Adipose tissue (tissue), 3 donors: ENCODE data around the gene GALNT2. TPM values are rescaled to one million over a fixed set of nuclear protein-coding genes. Genes with fewer than 3 reads are reported as not detected.

Experiments
- H3K27ac ChIP-seq: one replicate; pipeline ENCODE4 v1.5.1; 2013; ENCODE audit warnings: low read depth, low read length
- WGBS, 3 donors: extraction: QIAGEN DNeasy Blood & Tissue Kit; methylation state at CpG; one replicate each; pipeline ENCODE4 v1.1.7; 2013; 5-methylcytosine and 5-hydroxymethylcytosine counted together
- polyA plus RNA-seq, 3 donors: library from polyadenylated mRNA; stranded (reverse); fragments of 200-250 nt; gene quantifications; one replicate each; pipeline ENCODE4 v1.2.3, GENCODE V29; 2013
- donor health status: healthy with polysubstance abuse.
- donor health status: Bipolar disorder and iron deficiency.
- donor health status: healthy.

Gene GALNT2
- polyA plus RNA-seq, 3 donors: 29.1 to 64.5 (median 37.8) TPM

GRCh38 chr1:230204842-230205241 is 137.8 kb downstream of the GALNT2 start:
- WGBS, 3 donors: 34 to 55% (median 55%) methylated on average over 3 of the region's 3 CpGs
- no peak overlapping the region for H3K27ac ChIP-seq

- WGBS, 3 donors: 29 to 70% (median 64%) methylated on average over 7 of the region's 7 CpGs
- H3K27ac ChIP-seq: no peak overlapping the region
Measured at GRCh38 chr1:230205719-230206198, 138.7 kb downstream of the GALNT2 start.

- H3K27ac ChIP-seq: no peak overlapping the region
- 89 to 96% (median 96%) methylated on average over 2 of the region's 2 CpGs for WGBS, 3 donors
Measured at GRCh38 chr1:230206207-230206606, 139.2 kb downstream of the GALNT2 start.

GRCh38 chr1:230206976-230207375 is 139.9 kb downstream of the GALNT2 start:
- H3K27ac ChIP-seq: no peak overlapping the region
- WGBS, 3 donors: 72 to 94% (median 90%) methylated on average over 4 of the region's 4 CpGs

- no peak overlapping the region for H3K27ac ChIP-seq
- WGBS, 3 donors: 94 to 98% (median 97%) methylated on average over 6 of the region's 6 CpGs
Measured at GRCh38 chr1:230207598-230207997, 140.6 kb downstream of the GALNT2 start.

- 64 to 82% (median 72%) methylated on average over 10 of the region's 10 CpGs for WGBS, 3 donors
- no peak overlapping the region for H3K27ac ChIP-seq
Measured at GRCh38 chr1:230208619-230209261, 141.7 kb downstream of the GALNT2 start.

- no peak overlapping the region for H3K27ac ChIP-seq
- WGBS, 3 donors: 36 to 65% (median 54%) methylated on average over 4 of the region's 4 CpGs
Measured at GRCh38 chr1:230210326-230210980, 143.4 kb downstream of the GALNT2 start.

GRCh38 chr1:230210981-230211336 is 143.9 kb downstream of the GALNT2 start:
- H3K27ac ChIP-seq: no peak overlapping the region
- WGBS, 3 donors: 81 to 90% (median 89%) methylated on average over 13 of the region's 13 CpGs

- no peak overlapping the region for H3K27ac ChIP-seq
- 79 to 83% (median 83%) methylated on average over 8 of the region's 8 CpGs for WGBS, 3 donors
Measured at GRCh38 chr1:230211436-230212145, 144.6 kb downstream of the GALNT2 start.

- 58 to 64% (median 62%) methylated on average over 7 of the region's 7 CpGs for WGBS, 3 donors
- no peak overlapping the region for H3K27ac ChIP-seq
Measured at GRCh38 chr1:230212405-230212936, 145.4 kb downstream of the GALNT2 start.

- H3K27ac ChIP-seq: no peak overlapping the region
- WGBS, 3 donors: 11 to 36% (median 32%) methylated on average over 7 of the region's 7 CpGs
Measured at GRCh38 chr1:230215031-230215430, 148.0 kb downstream of the GALNT2 start.

- H3K27ac ChIP-seq: no peak overlapping the region
- 11 to 68% (median 67%) methylated on average over 1 of the region's 1 CpG for whole genome bisulfite sequencing, 3 donors
Measured at GRCh38 chr1:230215529-230215928, 148.5 kb downstream of the GALNT2 start.

GRCh38 chr1:230216896-230217295 is 149.9 kb downstream of the GALNT2 start:
- WGBS, 3 donors: 70 to 93% (median 90%) methylated on average over 2 of the region's 2 CpGs
- H3K27ac ChIP-seq: no peak overlapping the region

- WGBS, 3 donors: 60 to 94% (median 89%) methylated on average over 6 of the region's 6 CpGs
- no peak overlapping the region for H3K27ac ChIP-seq
Measured at GRCh38 chr1:230218667-230219066, 151.6 kb downstream of the GALNT2 start.

- H3K27ac ChIP-seq: no peak overlapping the region
- 63 to 85% (median 80%) methylated on average over 8 of the region's 8 CpGs for WGBS, 3 donors
Measured at GRCh38 chr1:230219174-230220067, 152.4 kb downstream of the GALNT2 start.

GRCh38 chr1:230220478-230220877 is 153.4 kb downstream of the GALNT2 start:
- 62 to 96% (median 95%) methylated on average over 7 of the region's 7 CpGs for WGBS, 3 donors
- H3K27ac ChIP-seq: no peak overlapping the region

GRCh38 chr1:230220907-230221306 is 153.9 kb downstream of the GALNT2 start:
- no peak overlapping the region for H3K27ac ChIP-seq
- whole genome bisulfite sequencing, 3 donors: 75 to 80% (median 78%) methylated on average over 3 of the region's 3 CpGs

- 76 to 92% (median 85%) methylated on average over 2 of the region's 2 CpGs for WGBS, 3 donors
- no peak overlapping the region for H3K27ac ChIP-seq
Measured at GRCh38 chr1:230222678-230223077, 155.6 kb downstream of the GALNT2 start.
